ENCODE data around the gene ZNF580.
A peak's percentile ranks its signal among the peaks of the same experiment; 100 is the strongest.

ZNF580 gene

GRCh38 chr19:55647732-55648584 is 7.2 kb downstream of the ZNF580 start, which contains the start of gene CCDC106:
CCDC106 (plus strand) TSS chr19:55648212; CDS start chr19:55649047, 835 bp downstream.
- DNase-seq: peak; percentile 72

GRCh38 chr19:55648585-55649267 is 7.9 kb downstream of the ZNF580 start:
- no peak for DNase-seq

- DNase-seq: no peak
Measured at GRCh38 chr19:55649268-55650125, 8.7 kb downstream of the ZNF580 start.

GRCh38 chr19:55650126-55650557 is 9.3 kb downstream of the ZNF580 start:
- DNase-seq: no peak

GRCh38 chr19:55650602-55651230 is 9.9 kb downstream of the ZNF580 start:
- no peak for DNase-seq

- no peak for DNase-seq
Measured at GRCh38 chr19:55651236-55651635, 10.4 kb downstream of the ZNF580 start.

- DNase-seq: no peak
Measured at GRCh38 chr19:55652311-55653128, 11.7 kb downstream of the ZNF580 start.

- peak; percentile 99 for DNase-seq
Measured at GRCh38 chr19:55653651-55654322, 13.0 kb downstream of the ZNF580 start.

GRCh38 chr19:55654323-55654867 is 13.6 kb downstream of the ZNF580 start:
- DNase-seq: peak; percentile 100

- DNase-seq: peak; percentile 90
Measured at GRCh38 chr19:55654868-55655647, 14.3 kb downstream of the ZNF580 start, which contains the start of gene U2AF2. U2AF2 (plus strand) TSS chr19:55655035; CDS start chr19:55655105, 70 bp downstream.

- DNase-seq: no peak
Measured at GRCh38 chr19:55655648-55656040, 14.8 kb downstream of the ZNF580 start.

GRCh38 chr19:55656552-55656951 is 15.8 kb downstream of the ZNF580 start:
- no peak for DNase-seq

- no peak for DNase-seq
Measured at GRCh38 chr19:55656988-55657747, 16.4 kb downstream of the ZNF580 start.

GRCh38 chr19:55658846-55659459 is 18.2 kb downstream of the ZNF580 start:
- no peak for DNase-seq

GRCh38 chr19:55659822-55660221 is 19.0 kb downstream of the ZNF580 start:
- DNase-seq: no peak

- DNase-seq: no peak
Measured at GRCh38 chr19:55660404-55660803, 19.6 kb downstream of the ZNF580 start.

GRCh38 chr19:55660991-55661390 is 20.2 kb downstream of the ZNF580 start:
- DNase-seq: no peak

- no peak for DNase-seq
Measured at GRCh38 chr19:55661826-55662225, 21.0 kb downstream of the ZNF580 start.

All from EL (cell line).